IMR-90 (cell line): ENCODE measurements around the gene MT3. TPM values are rescaled to one million over a fixed set of nuclear protein-coding genes. Genes with fewer than 3 reads are reported as not detected.

Experiments
- ATAC-seq: fragments of 200-7000 bp; cut with Tn5 transposase; 2 replicates; pipeline ENCODE4 v1.9.1; 2020; ENCODE audit warnings: low read depth, mild to moderate bottlenecking, moderate library complexity
- BruUV-seq: library from RNA; stranded (reverse); fragments of 400-500 nt; replicated peaks from 2 replicates; lab custom pipeline; 2021; lab: Mats Ljungman, UMichigan
- CTCF ChIA-PET: fragments of 300-600 bp; formaldehyde crosslinking; extraction: SDS; loops from one replicate; lab custom pipeline; 2021; ENCODE audit warnings: antibody characterized with exemption; lab: Yijun Ruan, JAX
- POLR2A ChIA-PET: fragments of 300-600 bp; sonication (Branson Sonifier 250); formaldehyde crosslinking; loops from one replicate; lab custom pipeline; 2022; ENCODE audit warnings: antibody characterized with exemption; ENCODE audit not compliant: unreplicated experiment; lab: Charles Lee
- DNase-seq: peaks from one replicate; pipeline ENCODE4 v3.0.0; 2013
- H2AFZ ChIP-seq: replicated peaks from 2 replicates; pipeline ENCODE3; 2013; ENCODE audit warnings: low read length, mild to moderate bottlenecking; ENCODE audit not compliant: poor library complexity
- H2AK5ac ChIP-seq: 2 replicates; pipeline ENCODE4 v1.6.1; 2013; ENCODE audit warnings: low read depth, low read length, inconsistent platforms
- H2AK9ac ChIP-seq: replicated peaks from 2 replicates; pipeline ENCODE3; 2013; ENCODE audit warnings: mild to moderate bottlenecking, low read depth, low read length, moderate library complexity; ENCODE audit not compliant: poor library complexity
- H2BK120ac ChIP-seq: 2 replicates; pipeline ENCODE4 v1.6.1; 2013; ENCODE audit warnings: low read depth, low read length, inconsistent platforms
- H2BK15ac ChIP-seq: 3 replicates; pipeline ENCODE4 v1.6.1; 2013; ENCODE audit warnings: low read depth, low read length, inconsistent platforms
- H2BK20ac ChIP-seq: 2 replicates; pipeline ENCODE4 v1.6.1; 2013; ENCODE audit warnings: low read depth, mild to moderate bottlenecking, inconsistent platforms, low read length, moderate library complexity
- H2BK5ac ChIP-seq: 2 replicates; pipeline ENCODE4 v1.6.1; 2013; ENCODE audit warnings: mild to moderate bottlenecking, low read depth, low read length, inconsistent platforms; ENCODE audit not compliant: poor library complexity, severe bottlenecking
- H3K14ac ChIP-seq: replicated peaks from 2 replicates; pipeline ENCODE4 v1.6.1; 2013; ENCODE audit warnings: low read depth, low read length, inconsistent platforms
- H3K18ac ChIP-seq: 2 replicates; pipeline ENCODE4 v1.6.1; 2013; ENCODE audit warnings: low read depth, low read length, control low read depth
- H3K23ac ChIP-seq: 2 replicates; pipeline ENCODE4 v1.6.1; 2013; ENCODE audit warnings: low read depth, low read length, inconsistent platforms
- H3K27ac ChIP-seq: 2 replicates; pipeline ENCODE4 v1.5.1; 2013; ENCODE audit warnings: mild to moderate bottlenecking, control low read depth, low read length; ENCODE audit not compliant: insufficient read depth
- H3K27me3 ChIP-seq: 2 replicates; pipeline ENCODE4 v1.6.1; 2013; ENCODE audit warnings: low read length; ENCODE audit not compliant: control insufficient read depth, insufficient read depth
- H3K36me3 ChIP-seq: 2 replicates; pipeline ENCODE4 v1.6.1; 2013; ENCODE audit warnings: low read length, mixed read lengths; ENCODE audit not compliant: control insufficient read depth, insufficient read depth
- H3K4ac ChIP-seq: 2 replicates; pipeline ENCODE4 v1.6.1; 2013; ENCODE audit warnings: low read depth, low read length, inconsistent platforms
- H3K4me1 ChIP-seq: 2 replicates; pipeline ENCODE4 v1.6.1; 2013; ENCODE audit warnings: low read length, mixed read lengths; ENCODE audit not compliant: control insufficient read depth, insufficient read depth
- H3K4me2 ChIP-seq: 2 replicates; pipeline ENCODE4 v1.6.1; 2013; ENCODE audit warnings: low read depth, mild to moderate bottlenecking, control low read depth, low read length, moderate library complexity
- H3K4me3 ChIP-seq: 2 replicates; pipeline ENCODE4 v1.5.1; 2013; ENCODE audit warnings: low read depth, mild to moderate bottlenecking, control low read depth, low read length, moderate library complexity; ENCODE audit not compliant: insufficient read depth
- H3K56ac ChIP-seq: 2 replicates; pipeline ENCODE4 v1.6.1; 2013; ENCODE audit warnings: low read length, inconsistent platforms; ENCODE audit not compliant: insufficient read depth; ENCODE audit errors: extremely low read depth
- H3K79me1 ChIP-seq, 2 experiments: 2 replicates each; pipeline ENCODE4 v1.6.1; 2013; ENCODE audit warnings: low read length in 2 of 2, inconsistent platforms in 1 of 2, low read depth in 1 of 2
- H3K9ac ChIP-seq: 2 replicates; pipeline ENCODE4 v1.6.1; 2013; ENCODE audit warnings: low read depth, low read length, control low read depth
- H3K9me1 ChIP-seq: 2 replicates; pipeline ENCODE4 v1.6.1; 2013; ENCODE audit warnings: low read length, inconsistent platforms; ENCODE audit not compliant: insufficient read depth
- H3K9me3 ChIP-seq: 2 replicates; pipeline ENCODE4 v1.6.1; 2013; ENCODE audit warnings: low read length; ENCODE audit not compliant: control insufficient read depth, insufficient read depth
- H4K20me1 ChIP-seq: 2 replicates; pipeline ENCODE4 v1.6.1; 2013; ENCODE audit warnings: low read length, inconsistent platforms; ENCODE audit not compliant: insufficient read depth
- H4K5ac ChIP-seq: 2 replicates; pipeline ENCODE4 v1.6.1; 2013; ENCODE audit warnings: mild to moderate bottlenecking, low read depth, low read length, control low read depth
- H4K8ac ChIP-seq, 2 experiments: 2 replicates each; pipeline ENCODE4 v1.6.1; 2013; ENCODE audit warnings: low read depth in 2 of 2, low read length in 2 of 2, control low read depth in 1 of 2, inconsistent platforms in 1 of 2
- H4K91ac ChIP-seq: 2 replicates; pipeline ENCODE4 v1.6.1; 2013; ENCODE audit warnings: low read depth, low read length, inconsistent platforms; ENCODE audit not compliant: insufficient read depth
- CEBPB ChIP-seq: IDR thresholded peaks from 2 replicates; pipeline ENCODE4 v1.6.1; 2012; ENCODE audit warnings: low read depth, low read length, improper control_type of control experiment
- ELK1 ChIP-seq: fragments of 150-350 bp; IDR thresholded peaks from 2 replicates; pipeline ENCODE4 v1.6.1; 2016; ENCODE audit warnings: low read depth, mild to moderate bottlenecking, low read length, moderate library complexity, borderline replicate concordance
- MAZ ChIP-seq: IDR thresholded peaks from 2 replicates; pipeline ENCODE4 v1.6.1; 2012; ENCODE audit warnings: low read depth, mild to moderate bottlenecking, low read length, improper control_type of control experiment, moderate library complexity, borderline replicate concordance
- MXI1 ChIP-seq: IDR thresholded peaks from 2 replicates; pipeline ENCODE4 v1.6.1; 2012; ENCODE audit warnings: low read depth, mild to moderate bottlenecking, low read length, moderate library complexity, borderline replicate concordance
- NFE2L2 ChIP-seq: fragments of 150-350 bp; IDR thresholded peaks from 2 replicates; pipeline ENCODE4 v1.6.1; 2016; ENCODE audit warnings: low read depth, mild to moderate bottlenecking, low read length
- RAD21 ChIP-seq: IDR thresholded peaks from 2 replicates; pipeline ENCODE4 v1.6.1; 2012; ENCODE audit warnings: low read length, improper control_type of control experiment
- SMC3 ChIP-seq: fragments of 150-350 bp; IDR thresholded peaks from 2 replicates; pipeline ENCODE4 v1.6.1; 2016; ENCODE audit warnings: low read depth, mild to moderate bottlenecking, antibody characterized with exemption, low read length, moderate library complexity
- WGBS, 2 experiments: methylation state at CpG; one replicate each; pipeline versions ENCODE4 v1.1.5 to v1.1.7; 2013; ENCODE audit warnings: missing lambda C conversion rate in 2 of 2; ENCODE audit not compliant: insufficient read length in 1 of 2; ENCODE audit errors: extremely low coverage in 2 of 2; 5-methylcytosine and 5-hydroxymethylcytosine counted together
- dilution Hi-C: fragments of 300-500 bp; cut with HindIII; formaldehyde crosslinking; loops from one replicate; pipeline ENCODE4 v1.14.3; 2018; ENCODE audit warnings: low sequenced_read_pairs; ENCODE audit not compliant: unreplicated experiment
- in situ Hi-C: fragments of 300-500 bp; cut with MboI; formaldehyde crosslinking; loops from 3 replicates; pipeline ENCODE4 v1.14.3; 2019; ENCODE audit warnings: low sequenced_read_pairs, inconsistent platforms, mixed read lengths
- intact Hi-C: fragments of 100-400 bp; cut with micrococcal nuclease; formaldehyde crosslinking; loops from 2 replicates; pipeline ENCODE4 v1.10.0; 2022
- polyA plus RNA-seq, 3 experiments: library from polyadenylated mRNA; depleted of rRNA; stranded (reverse); fragments of >200 nt; gene quantifications; 2 replicates each; pipeline ENCODE4 v1.2.3, GENCODE V29; 2012; ENCODE audit warnings: low replicate concordance in 1 of 3
- total RNA-seq: library from RNA; depleted of rRNA; stranded (reverse); fragments of >200 nt; gene quantifications from 2 replicates; pipeline ENCODE4 v1.2.3, GENCODE V29; 2012

Gene MT3
- total and polyA plus RNA-seq, 2 of the 4 experiments (the other 2 are of a cell fraction): 0.62 TPM; not detected in 1

- Histone ChIP-seq H2BK120ac (peak overlapping the region; percentile 92; the same call in 1 of the 2 replicates), H4K20me1 (no peaks in the 10 kb centered on the region), H3K56ac (no peak overlapping the region), H4K8ac (peak overlapping the region; percentile 51 to 78; a peak in 2 of 4 replicates), H4K91ac (0 out of 2 replicates have a peak overlapping the region, but pooled peaks have one; percentile 86), H2AK9ac (no peak overlapping the region), H3K9me3 (no peaks in the 10 kb centered on the region), H3K23ac (no peak overlapping the region), H3K4me2 (no peak overlapping the region), H4K5ac (no peak overlapping the region), H3K9me1 (peaks cover 25% of the 10 kb centered on the region), H2AFZ (no peak overlapping the region), H2BK20ac (peak overlapping the region; percentile 89; the same call in 1 of the 2 replicates), H2BK15ac (peak overlapping the region; percentile 60; the same call in 1 of the 3 replicates), H3K4ac (peak overlapping the region; percentile 93; the same call in 1 of the 2 replicates), H3K4me1 (peaks cover 31% of the 10 kb centered on the region), H3K27ac (no peak overlapping the region), H3K27me3 (no peaks in the 10 kb centered on the region), H3K14ac (peak overlapping the region; percentile 38; the same call in 1 of the 2 replicates), H3K36me3 (no peaks in the 10 kb centered on the region), H3K4me3 (no peak overlapping the region), H3K79me1 (peaks cover 2 to 53% of the 10 kb centered on the region in 2 experiments; a peak in 3 of 4 replicates), H3K18ac (no peak overlapping the region), H3K9ac (no peak overlapping the region), H2AK5ac (peak overlapping the region; percentile 99), H2BK5ac (peak overlapping the region; percentile 96)
- intact Hi-C loops (no loop called here), dilution Hi-C loops (no loop called here), in situ Hi-C loops (no loop called here)
- ATAC-seq (no peak), DNase-seq (peak; percentile 48)
- CTCF ChIA-PET: no interaction called here
- POLR2A ChIA-PET: no interaction called here
- TF ChIP-seq SMC3 (no peak), NFE2L2 (no peak), RAD21 (no peak), MXI1 (no peak), ELK1 (no peak), MAZ (no peak), CEBPB (no peak)
- 100% methylated on average over 1 of the region's 3 CpGs; no CpG with 5 or more reads in 1 of the 2 experiments for WGBS, 2 experiments
- no TSS peak for BruUV-seq
Observed at GRCh38 chr16:56615353-56615752, 26.0 kb downstream of the MT3 start.
